ENCODE data around the gene C10orf67.

The C10orf67 gene

DNA sequence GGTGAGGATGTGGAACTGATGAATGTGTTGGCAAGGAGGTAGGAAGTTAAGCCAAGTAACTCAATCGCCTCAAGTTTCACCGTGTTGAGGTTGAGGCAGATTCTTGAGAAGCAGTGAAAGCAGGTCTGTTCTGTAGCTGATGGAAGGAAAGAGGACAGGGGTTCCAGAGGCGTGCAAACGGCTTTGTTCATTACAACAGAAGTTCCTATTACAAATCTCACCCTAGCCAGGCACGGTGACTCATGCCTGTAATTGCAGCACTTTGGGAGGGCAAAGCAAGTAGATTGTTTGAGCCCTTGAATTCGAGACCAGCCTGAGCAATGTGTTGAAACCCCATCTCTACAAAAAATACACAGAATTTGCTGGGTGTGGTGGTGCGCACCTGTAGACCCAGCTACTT is 189.4 kb downstream of the C10orf67 start:
- DNase-seq (ENCODE audit: low read depth, low spot score): no peak
- no peak overlapping the region for H3K4me3 ChIP-seq (ENCODE audit: low read length)

Data from Jurkat, Clone E6-1 (cell line).